Right ventricle myocardium superior (tissue), 1 donor: ENCODE measurements around the gene HDAC6. TPM values are rescaled to one million over a fixed set of nuclear protein-coding genes. Genes with fewer than 3 reads are reported as not detected.

Source experiments
- ATAC-seq: fragments of 200-7000 bp; cut with Tn5 transposase; one replicate; pipeline ENCODE4 v1.9.1; 2020; ENCODE audit warnings: mild to moderate bottlenecking; ENCODE audit not compliant: poor library complexity
- DNase-seq: peaks from one replicate; pipeline ENCODE4 v3.0.0-alpha.2; 2020
- intact Hi-C: fragments of 100-400 bp; cut with DNase I; formaldehyde crosslinking; loops from one replicate; pipeline ENCODE4 v1.11.2; 2022
- total RNA-seq: library from RNA; stranded (reverse); fragmentation: NEBNext Ultra II Directional; extraction: Animal tissue kit (Norgen Biotek cat#: 25700); gene quantifications from one replicate; pipeline ENCODE4 v1.2.1, GENCODE V29; 2021
- donor health status: DM: no; HTN: yes; CAD: no; lungs with severe emphysema.

The HDAC6 gene
- total RNA-seq, 1 donor from 2014 or later: 35.3 TPM

- intact Hi-C loops: no loop called here
- DNase-seq (no peak), ATAC-seq (no peak)
Measured at GRCh38 chrX:48787505-48788443, 14.1 kb upstream of the HDAC6 start.

DNA sequence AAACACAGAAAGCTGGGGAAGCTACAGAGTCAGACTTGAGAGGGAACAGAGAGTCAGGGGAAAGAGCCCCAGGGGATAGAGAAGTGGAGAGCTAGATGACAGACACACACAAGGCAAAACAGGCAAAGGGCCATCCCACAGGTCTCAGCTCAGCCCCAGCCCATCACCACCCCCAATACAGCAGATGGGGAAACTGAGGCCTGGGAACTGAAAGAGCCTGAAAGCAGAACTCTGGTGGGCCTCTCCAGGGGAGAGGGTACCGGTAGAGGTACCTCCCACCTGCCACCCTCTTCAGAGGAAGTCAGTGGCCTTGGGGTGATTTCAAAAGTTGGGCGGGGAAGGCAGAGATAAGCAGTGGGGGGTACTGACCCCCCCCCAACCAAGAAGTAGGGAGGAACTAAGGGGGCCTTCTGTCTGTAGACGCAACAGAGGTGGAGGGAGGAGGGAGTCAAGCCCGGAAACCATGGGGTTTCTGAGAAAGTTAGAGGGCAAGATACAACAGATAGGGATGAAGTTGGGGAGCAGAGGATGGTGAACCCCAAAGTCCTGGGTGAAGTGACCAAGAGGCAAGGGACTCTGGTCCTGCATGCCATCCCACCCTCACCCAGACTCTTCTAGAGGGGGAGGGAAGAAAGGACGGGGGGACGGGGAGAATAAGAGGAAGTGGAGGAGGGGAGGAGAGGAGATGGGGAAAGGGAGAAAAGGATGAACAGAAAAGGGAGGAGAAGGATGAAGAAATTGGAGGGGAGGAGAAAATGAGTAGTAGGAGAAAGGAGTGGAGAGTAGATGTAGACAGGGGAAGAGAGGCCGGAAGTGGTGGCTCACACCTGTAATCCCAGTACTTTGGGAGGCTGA is 12.3 kb upstream of the HDAC6 start:
- intact Hi-C loops: no loop called here
- DNase-seq: no peak

DNA sequence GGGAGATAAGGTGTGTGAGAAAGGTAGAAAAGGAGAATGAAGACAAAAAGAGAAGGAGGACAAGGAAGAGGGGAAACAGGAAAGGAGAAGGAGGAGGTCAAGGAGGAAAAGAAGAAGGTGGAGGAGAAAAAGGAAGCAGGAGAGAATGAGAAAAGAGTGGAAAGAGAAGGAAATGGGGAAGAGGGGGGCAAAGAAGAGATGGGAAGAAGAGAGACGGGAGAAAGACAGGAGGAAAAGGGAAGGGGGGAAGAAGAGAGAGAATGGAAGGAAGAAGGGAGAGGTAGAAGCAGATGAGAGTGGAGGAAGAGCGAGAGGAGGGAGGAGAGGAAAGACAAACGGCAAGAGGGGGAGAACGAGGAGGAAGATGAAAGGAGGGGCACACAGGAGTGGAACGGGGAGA is 11.4 kb upstream of the HDAC6 start:
- ATAC-seq (no peak), DNase-seq (no peak)
- intact Hi-C loops: no loop called here

More for the DNA sequence above, 12.3 kb upstream of the HDAC6 start:
- no peak for ATAC-seq

DNA sequence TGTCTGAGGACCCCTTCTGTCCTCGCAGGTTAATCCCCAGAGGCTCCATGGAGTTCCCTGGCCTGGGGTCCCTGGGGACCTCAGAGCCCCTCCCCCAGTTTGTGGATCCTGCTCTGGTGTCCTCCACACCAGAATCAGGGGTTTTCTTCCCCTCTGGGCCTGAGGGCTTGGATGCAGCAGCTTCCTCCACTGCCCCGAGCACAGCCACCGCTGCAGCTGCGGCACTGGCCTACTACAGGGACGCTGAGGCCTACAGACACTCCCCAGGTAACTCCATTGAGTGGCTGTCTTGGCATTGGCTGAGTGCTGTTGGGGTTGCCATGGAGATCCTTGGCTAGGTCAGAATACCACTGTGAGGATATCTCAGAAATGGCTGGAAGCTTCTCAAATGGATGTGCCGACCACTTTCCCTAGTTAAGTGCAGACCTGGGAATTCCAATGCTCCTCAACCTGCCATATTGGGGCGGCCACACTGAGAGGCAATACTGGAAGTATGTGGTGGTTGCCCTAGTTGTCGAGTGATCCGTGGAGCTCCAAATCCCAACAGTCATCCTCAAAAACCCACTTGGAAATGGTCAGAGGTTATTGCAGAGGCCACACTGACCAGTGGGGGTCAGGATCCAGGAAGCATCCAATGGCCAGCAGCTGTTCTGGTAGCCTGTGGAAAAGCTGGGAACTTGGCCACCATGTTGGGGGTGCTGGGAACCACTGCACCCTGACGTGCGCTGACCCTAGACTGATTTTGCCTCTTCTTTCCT is 10.6 kb upstream of the HDAC6 start:
- intact Hi-C loops: no loop called here
- ATAC-seq: no peak

DNA sequence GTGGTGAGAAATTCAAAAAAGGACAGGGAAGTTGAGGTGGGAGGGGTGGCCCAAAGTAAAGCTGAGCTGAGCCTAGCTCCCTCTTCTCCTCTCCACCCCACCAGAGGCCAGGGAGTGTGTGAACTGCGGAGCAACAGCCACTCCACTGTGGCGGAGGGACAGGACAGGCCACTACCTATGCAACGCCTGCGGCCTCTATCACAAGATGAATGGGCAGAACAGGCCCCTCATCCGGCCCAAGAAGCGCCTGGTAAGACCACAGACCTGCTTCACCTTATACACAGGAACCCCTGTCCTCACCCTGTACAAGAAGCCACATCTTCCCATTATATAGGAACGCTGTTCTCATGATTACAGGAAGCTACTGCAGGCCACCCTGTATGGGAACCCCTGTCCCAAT is 9.6 kb upstream of the HDAC6 start:
- intact Hi-C loops: no loop called here
- no peak for ATAC-seq

More for the DNA sequence above, 10.6 kb upstream of the HDAC6 start:
- no peak for DNase-seq

DNA sequence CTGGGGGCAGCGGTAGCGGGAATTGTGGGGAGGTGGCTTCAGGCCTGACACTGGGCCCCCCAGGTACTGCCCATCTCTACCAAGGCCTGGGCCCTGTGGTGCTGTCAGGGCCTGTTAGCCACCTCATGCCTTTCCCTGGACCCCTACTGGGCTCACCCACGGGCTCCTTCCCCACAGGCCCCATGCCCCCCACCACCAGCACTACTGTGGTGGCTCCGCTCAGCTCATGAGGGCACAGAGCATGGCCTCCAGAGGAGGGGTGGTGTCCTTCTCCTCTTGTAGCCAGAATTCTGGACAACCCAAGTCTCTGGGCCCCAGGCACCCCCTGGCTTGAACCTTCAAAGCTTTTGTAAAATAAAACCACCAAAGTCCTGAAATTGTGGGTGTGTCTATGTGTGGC is 7.9 kb upstream of the HDAC6 start:
- no peak for ATAC-seq
- intact Hi-C loops: no loop called here
- no peak for DNase-seq

More for the DNA sequence above, 9.6 kb upstream of the HDAC6 start:
- no peak for DNase-seq

- no peak for ATAC-seq
- no peak for DNase-seq
- intact Hi-C loops: no loop called here
Measured at GRCh38 chrX:48794340-48794910, 7.4 kb upstream of the HDAC6 start.

DNA sequence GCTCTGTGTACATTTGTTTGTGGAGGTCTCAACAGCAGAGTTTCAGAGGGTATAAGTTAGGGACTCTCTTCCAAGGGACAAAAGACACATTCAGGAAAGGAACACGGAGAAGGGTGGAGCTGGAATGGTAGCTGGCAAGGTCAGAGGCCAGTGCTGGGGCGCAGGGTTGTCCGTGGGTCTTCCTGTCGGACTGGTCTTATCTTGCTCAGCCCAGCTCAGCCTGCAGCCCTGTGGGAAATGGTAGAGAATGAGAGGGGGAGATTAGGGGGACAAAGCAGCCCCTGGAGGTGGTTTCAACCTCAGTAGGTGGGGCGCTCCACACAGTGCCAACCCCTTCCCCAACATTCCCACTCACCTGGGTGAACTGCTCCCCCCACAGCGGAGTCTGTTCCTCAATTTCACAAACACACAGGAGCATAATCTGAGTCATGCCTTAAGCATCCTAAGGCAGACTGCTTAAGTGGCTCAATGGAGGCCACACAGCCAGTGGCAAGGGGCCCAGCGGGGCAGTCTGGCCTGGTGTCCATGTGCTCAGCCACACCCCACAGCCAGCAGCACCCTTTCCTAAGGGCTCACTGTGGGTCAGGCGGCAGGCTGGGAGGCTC is 6.9 kb upstream of the HDAC6 start:
- ATAC-seq (no peak), DNase-seq (no peak)
- intact Hi-C loops: no loop called here

- DNase-seq (no peak), ATAC-seq (no peak)
- intact Hi-C loops: no loop called here
Measured at GRCh38 chrX:48798318-48798717, 3.5 kb upstream of the HDAC6 start.

- ATAC-seq (no peak), DNase-seq (no peak)
- intact Hi-C loops: loop anchor here (10.0 kb wide), 1 partner anchor 94 kb away; the partner anchor contains the start of genes PQBP1 and TIMM17B
Measured at GRCh38 chrX:48800574-48801279, 1.1 kb upstream of the HDAC6 start.

DNA sequence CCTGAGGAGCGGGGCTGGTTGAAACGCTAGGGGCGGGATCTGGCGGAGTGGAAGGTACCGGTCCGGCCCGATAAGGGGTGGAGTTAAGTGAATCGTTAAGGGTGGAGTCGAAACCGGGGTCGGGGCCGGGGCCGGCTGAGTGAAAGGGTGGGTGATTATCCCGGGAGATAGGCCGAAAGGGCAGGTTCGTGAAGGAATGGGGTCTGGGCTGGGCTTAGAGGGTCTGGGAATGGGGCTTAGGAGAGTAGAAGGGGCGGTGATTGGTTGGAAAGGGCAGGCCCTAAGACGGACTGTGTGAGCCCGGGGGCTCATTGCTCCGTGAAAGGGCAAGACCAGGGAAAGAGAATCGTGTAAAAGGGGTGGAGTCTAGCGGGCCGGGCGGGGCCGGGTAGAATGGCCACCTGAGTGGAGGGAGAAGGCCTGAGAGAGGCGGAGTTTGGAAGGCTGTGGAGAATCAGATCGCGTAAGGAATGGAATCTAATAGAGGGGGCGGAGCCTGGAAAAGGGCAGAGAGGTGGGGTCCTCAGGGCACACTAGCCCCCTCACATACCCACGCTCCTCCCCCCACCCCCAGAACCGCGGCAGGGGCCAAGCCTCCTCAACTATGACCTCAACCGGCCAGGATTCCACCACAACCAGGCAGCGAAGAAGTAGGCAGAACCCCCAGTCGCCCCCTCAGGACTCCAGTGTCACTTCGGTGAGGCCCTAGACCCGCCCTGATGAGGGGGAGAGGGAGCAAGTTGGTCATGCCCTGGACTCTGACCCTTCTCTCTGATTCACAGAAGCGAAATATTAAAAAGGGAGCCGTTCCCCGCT is 430 bp downstream of the HDAC6 start:
- DNase-seq: peak; percentile 88
- peak; percentile 67 for ATAC-seq
- intact Hi-C loops: loop anchor here (10.0 kb wide), 1 partner anchor 93 kb away; the partner anchor contains the start of genes PQBP1 and TIMM17B

DNA sequence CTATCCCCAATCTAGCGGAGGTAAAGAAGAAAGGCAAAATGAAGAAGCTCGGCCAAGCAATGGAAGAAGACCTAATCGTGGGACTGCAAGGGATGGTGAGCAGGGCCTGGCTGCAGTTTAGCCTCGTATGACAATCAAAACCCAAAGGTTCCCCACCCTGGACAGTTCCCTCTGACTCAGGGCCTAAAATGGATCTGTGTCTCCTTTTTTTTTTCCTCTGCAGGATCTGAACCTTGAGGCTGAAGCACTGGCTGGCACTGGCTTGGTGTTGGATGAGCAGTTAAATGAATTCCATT is 986 bp downstream of the HDAC6 start:
- intact Hi-C loops: loop anchor here (10.0 kb wide), 1 partner anchor 92 kb away; the partner anchor contains the start of genes PQBP1 and TIMM17B
- DNase-seq (no peak), ATAC-seq (no peak)

DNA sequence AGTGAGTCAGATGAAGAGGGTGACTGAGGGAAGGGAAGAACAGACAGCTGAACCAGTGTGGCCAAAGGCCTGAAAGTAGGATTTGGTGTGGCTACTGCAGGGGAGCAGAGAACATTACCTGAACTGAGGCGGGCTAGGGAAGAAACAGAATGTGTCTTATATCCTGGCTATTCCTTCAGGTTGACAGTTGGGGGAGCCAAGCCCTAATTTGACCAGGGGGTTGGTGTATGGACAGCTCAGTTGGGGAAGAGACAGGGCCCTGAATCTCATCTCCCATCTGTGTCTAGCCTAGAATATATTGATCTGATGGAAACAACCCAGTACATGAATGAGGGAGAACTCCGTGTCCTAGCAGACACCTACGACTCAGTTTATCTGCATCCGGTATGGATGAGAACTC is 4.2 kb downstream of the HDAC6 start:
- intact Hi-C loops: loop anchor here (10.0 kb wide), 1 partner anchor 89 kb away; the partner anchor contains the start of genes PQBP1 and TIMM17B
- ATAC-seq: no peak
- DNase-seq: no peak

DNA sequence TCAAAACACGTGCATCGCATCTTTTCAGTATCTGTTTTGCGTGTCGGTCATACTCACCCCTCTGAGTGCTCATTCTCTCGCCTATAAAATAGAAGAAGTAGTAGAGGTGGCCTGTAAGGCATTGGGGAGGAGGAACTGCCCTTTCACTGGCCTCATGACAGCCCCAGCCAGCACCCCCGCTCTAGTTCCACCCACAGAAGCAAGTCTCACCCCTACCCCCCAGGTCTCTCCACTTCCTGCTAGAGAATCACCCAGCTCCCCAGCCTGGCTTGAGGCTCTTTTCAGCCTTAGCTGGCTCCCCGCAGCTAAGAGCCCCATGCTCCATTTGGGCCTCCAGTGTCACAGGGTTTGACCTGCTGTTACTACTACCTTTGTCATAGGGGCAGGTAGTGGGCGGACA is 11.8 kb downstream of the HDAC6 start:
- ATAC-seq (no peak), DNase-seq (no peak)
- intact Hi-C loops: no loop called here

DNA sequence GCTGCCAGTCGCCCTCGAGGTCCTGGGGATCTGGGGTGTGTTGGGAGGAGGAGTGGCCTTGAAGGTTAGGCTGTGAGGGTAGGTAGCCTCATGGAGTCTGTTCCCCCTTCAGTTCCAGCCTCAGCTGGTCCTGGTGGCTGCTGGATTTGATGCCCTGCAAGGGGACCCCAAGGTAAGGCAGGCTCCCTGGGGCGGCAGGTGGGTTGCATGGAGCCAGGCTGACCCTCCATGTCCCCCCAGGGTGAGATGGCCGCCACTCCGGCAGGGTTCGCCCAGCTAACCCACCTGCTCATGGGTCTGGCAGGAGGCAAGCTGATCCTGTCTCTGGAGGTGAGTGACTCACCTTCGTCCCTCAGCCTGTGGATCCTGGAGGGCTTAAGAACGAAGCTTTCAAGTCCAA is 12.9 kb downstream of the HDAC6 start:
- DNase-seq (no peak), ATAC-seq (no peak)
- intact Hi-C loops: no loop called here

- ATAC-seq (no peak), DNase-seq (no peak)
- intact Hi-C loops: no loop called here
Measured at GRCh38 chrX:48815266-48815665, 13.4 kb downstream of the HDAC6 start.
